GM23338 (cell line): ENCODE results near the gene CDCA5. TPM values are rescaled to one million over a fixed set of nuclear protein-coding genes. Genes with fewer than 3 reads are reported as not detected.
A peak's percentile ranks its signal among the peaks of the same experiment; 100 is the strongest.

ENCODE experiments used
- ATAC-seq: fragments of 200-7000 bp; cut with Tn5 transposase; 3 replicates; pipeline ENCODE4 v1.9.1; 2020
- DNase-seq: peaks from one replicate; pipeline ENCODE4 v3.0.0-alpha.2; 2015; ENCODE audit warnings: low spot score
- H2AFZ ChIP-seq: fragments of 200-600 bp; sonication (generic); 2 replicates; pipeline ENCODE4 v1.8.0; 2016; ENCODE audit warnings: antibody characterized with exemption, mild to moderate bottlenecking, moderate library complexity
- H3F3A ChIP-seq: fragments of 200-600 bp; sonication (generic); replicated peaks from 2 replicates; pipeline ENCODE4 v1.8.0; 2017; ENCODE audit warnings: antibody characterized with exemption, mixed run types, low read depth
- H3K27ac ChIP-seq: fragments of 200-600 bp; sonication (generic); 2 replicates; pipeline ENCODE4 v1.6.1; 2016; ENCODE audit warnings: low read depth
- H3K27me3 ChIP-seq: fragments of 200-600 bp; sonication (generic); 2 replicates; pipeline ENCODE4 v1.8.0; 2016; ENCODE audit warnings: mild to moderate bottlenecking, mixed run types, moderate library complexity; ENCODE audit not compliant: insufficient read depth
- H3K36me3 ChIP-seq: fragments of 200-600 bp; sonication (generic); 2 replicates; pipeline ENCODE4 v1.8.0; 2016; ENCODE audit warnings: mild to moderate bottlenecking; ENCODE audit not compliant: insufficient read depth
- H3K4me1 ChIP-seq: fragments of 200-600 bp; sonication (generic); 2 replicates; pipeline ENCODE4 v1.8.0; 2016; ENCODE audit warnings: mild to moderate bottlenecking, moderate library complexity; ENCODE audit not compliant: insufficient read depth
- H3K4me2 ChIP-seq: fragments of 200-600 bp; sonication (generic); 2 replicates; pipeline ENCODE4 v1.7.1; 2017; ENCODE audit warnings: mixed run types
- H3K4me3 ChIP-seq: fragments of 200-600 bp; sonication (generic); 2 replicates; pipeline ENCODE4 v1.6.1; 2016; ENCODE audit warnings: mixed run types
- H3K79me2 ChIP-seq: fragments of 200-600 bp; sonication (generic); replicated peaks from 2 replicates; pipeline ENCODE4 v1.8.0; 2017; ENCODE audit warnings: mild to moderate bottlenecking; ENCODE audit not compliant: insufficient read depth
- H3K9me2 ChIP-seq: fragments of 200-600 bp; sonication (generic); 2 replicates; pipeline ENCODE4 v1.8.0; 2017; ENCODE audit not compliant: insufficient read depth
- H4K20me1 ChIP-seq: fragments of 200-600 bp; sonication (generic); replicated peaks from 2 replicates; pipeline ENCODE4 v1.8.0; 2017; ENCODE audit warnings: mild to moderate bottlenecking; ENCODE audit not compliant: insufficient read depth
- H3K27ac Mint-ChIP-seq: 2 replicates; pipeline ENCODE4 v1.8.0; 2020; ENCODE audit warnings: inconsistent platforms, mild to moderate bottlenecking, moderate library complexity, mixed read lengths
- H3K27me3 Mint-ChIP-seq: 3 replicates; pipeline ENCODE4 v1.8.0; 2022; ENCODE audit warnings: low read depth, mild to moderate bottlenecking, moderate library complexity, mixed read lengths, inconsistent platforms; ENCODE audit not compliant: insufficient read depth, poor library complexity
- H3K36me3 Mint-ChIP-seq: 3 replicates; pipeline ENCODE4 v1.8.0; 2021; ENCODE audit warnings: low read depth, mild to moderate bottlenecking, inconsistent platforms, moderate library complexity, mixed read lengths
- H3K4me1 Mint-ChIP-seq: 3 replicates; pipeline ENCODE4 v1.8.0; 2020; ENCODE audit warnings: mild to moderate bottlenecking, inconsistent platforms, mixed read lengths
- H3K4me3 Mint-ChIP-seq: 3 replicates; pipeline ENCODE4 v1.8.0; 2021; ENCODE audit warnings: moderate library complexity, mild to moderate bottlenecking, inconsistent platforms, mixed read lengths
- H3K9me3 Mint-ChIP-seq: 3 replicates; pipeline ENCODE4 v1.8.0; 2020; ENCODE audit warnings: moderate library complexity, mild to moderate bottlenecking, inconsistent platforms, mixed read lengths
- CREB1 ChIP-seq: fragments of 250-450 bp; sonication (Bioruptor Pico); IDR thresholded peaks from 2 replicates; pipeline ENCODE4 v1.5.0; 2020; ENCODE audit warnings: low read depth, mild to moderate bottlenecking, moderate library complexity
- CTCF ChIP-seq, 2 experiments: fragments of 200-600 bp in 1 of 2; sonication (generic) in 1 of 2; conservative IDR thresholded peaks; 2 replicates each; pipeline versions ENCODE4 v1.5.1 to v1.6.1; 2016 to 2017; ENCODE audit warnings: antibody characterized with exemption in 2 of 2, low read depth in 2 of 2, mild to moderate bottlenecking in 2 of 2, moderate library complexity in 1 of 2
- ETS1 ChIP-seq: IDR thresholded peaks from 2 replicates; pipeline ENCODE4 v1.6.1; 2016; ENCODE audit warnings: antibody characterized with exemption
- EZH2 ChIP-seq: fragments of 200-600 bp; sonication (generic); IDR thresholded peaks from one replicate; pipeline ENCODE4 v1.8.0; 2017; ENCODE audit warnings: antibody characterized with exemption, mild to moderate bottlenecking, low read depth; ENCODE audit not compliant: unreplicated experiment
- EZH2phosphoT487 ChIP-seq: fragments of 200-600 bp; sonication (generic); IDR thresholded peaks from one replicate; pipeline ENCODE4 v1.8.1; 2018; ENCODE audit warnings: antibody characterized with exemption; ENCODE audit not compliant: unreplicated experiment
- JUNB ChIP-seq: IDR thresholded peaks from one replicate; pipeline ENCODE4 v1.6.1; 2016; ENCODE audit warnings: antibody characterized with exemption; ENCODE audit not compliant: unreplicated experiment
- NANOG ChIP-seq: IDR thresholded peaks from 2 replicates; pipeline ENCODE4 v1.6.1; 2016; ENCODE audit warnings: antibody characterized with exemption, borderline replicate concordance
- POLR2AphosphoS5 ChIP-seq: IDR thresholded peaks from 2 replicates; pipeline ENCODE4 v1.6.1; 2016; ENCODE audit warnings: antibody characterized with exemption, low read depth
- REST ChIP-seq: IDR thresholded peaks from one replicate; pipeline ENCODE4 v1.6.1; 2018; ENCODE audit warnings: antibody characterized with exemption; ENCODE audit not compliant: unreplicated experiment
- STAT1 ChIP-seq: IDR thresholded peaks from one replicate; pipeline ENCODE4 v1.6.1; 2016; ENCODE audit warnings: antibody characterized with exemption; ENCODE audit not compliant: unreplicated experiment
- ZNF114 ChIP-seq: fragments of 250-450 bp; sonication (Bioruptor Pico); IDR thresholded peaks from 2 replicates; pipeline ENCODE4 v1.5.0; 2020; ENCODE audit warnings: mild to moderate bottlenecking, moderate library complexity
- ZNF331 ChIP-seq: fragments of 250-450 bp; sonication (Bioruptor Pico); IDR thresholded peaks from 2 replicates; pipeline ENCODE4 v1.5.0; 2020; ENCODE audit warnings: low read depth, mild to moderate bottlenecking, moderate library complexity
- ZNF462 ChIP-seq: fragments of 250-450 bp; sonication (Bioruptor Pico); IDR thresholded peaks from 2 replicates; pipeline ENCODE4 v1.5.0; 2020; ENCODE audit warnings: mild to moderate bottlenecking, moderate library complexity
- polyA plus RNA-seq: library from polyadenylated mRNA; unstranded; fragments of >200 nt; fragmentation: Nextera tagmentation; extraction: Ambion mirVana; gene quantifications from 2 replicates; pipeline ENCODE4 v1.2.1, GENCODE V29; 2016
- total RNA-seq: library from RNA; depleted of rRNA; stranded (reverse); fragments of >200 nt; shearing (Covaris generic); gene quantifications from 2 replicates; pipeline ENCODE4 v1.2.3, GENCODE V29; 2014

CDCA5 gene
- total and polyA plus RNA-seq, 2 experiments from 2014 or later: 53.3 to 70.9 TPM

- H3K36me3 ChIP-seq: peaks cover 5% of the 10 kb centered on the region
- ATAC-seq: no peak
- H3K4me1 ChIP-seq: peaks cover 8% of the 10 kb centered on the region; the same call in 1 of the 2 replicates
- no peak for TF ChIP-seq NANOG
- TF ChIP-seq STAT1: no peak
- TF ChIP-seq CTCF (conservative IDR thresholded peaks at IDR 0.05; ENCODE audit: low read depth in 2 of 2): no peak
- TF ChIP-seq JUNB: no peak
- TF ChIP-seq ZNF114: no peak
- TF ChIP-seq ETS1: no peak
- TF ChIP-seq ZNF462: no peak
- no peak for TF ChIP-seq EZH2
- TF ChIP-seq POLR2AphosphoS5: no peak
- no peak for TF ChIP-seq EZH2phosphoT487
- no peak for TF ChIP-seq CREB1
- no peak for TF ChIP-seq REST
- no peak for TF ChIP-seq ZNF331 (CRISPR knock-in tag)
- no peak overlapping the region for H2AFZ ChIP-seq
- H3K27me3 Mint-ChIP-seq: peaks cover 8% of the 10 kb centered on the region
- peak overlapping the region; percentile 93 for H3K4me3 ChIP-seq
- H3K4me2 ChIP-seq: no peak overlapping the region
- no peaks in the 10 kb centered on the region; the same call in 2 of the 3 replicates for H3K9me3 Mint-ChIP-seq
- DNase-seq: no peak
- peaks cover 29% of the 10 kb centered on the region for H3K36me3 Mint-ChIP-seq
- peaks cover 39% of the 10 kb centered on the region for H3K79me2 ChIP-seq
- H3K4me1 Mint-ChIP-seq: peaks cover 20% of the 10 kb centered on the region
- no peak overlapping the region for H3K27ac Mint-ChIP-seq
- H3K9me2 ChIP-seq: no peaks in the 10 kb centered on the region
- peaks cover 22% of the 10 kb centered on the region for H4K20me1 ChIP-seq
- H3K4me3 Mint-ChIP-seq: peak overlapping the region; percentile 100
- H3F3A ChIP-seq: peaks cover 14% of the 10 kb centered on the region; the same call in 1 of the 2 replicates
- H3K27ac ChIP-seq: no peak overlapping the region
- H3K27me3 ChIP-seq: no peaks in the 10 kb centered on the region
Measured at GRCh38 chr11:65085446-65085845, 1.6 kb upstream of the CDCA5 start.
